ENCODE data around the gene REV3L. TPM values are rescaled to one million over a fixed set of nuclear protein-coding genes. Genes with fewer than 3 reads are reported as not detected.

REV3L gene
- total RNA-seq, 1 experiment from 2014 or later = 5.7 TPM

GRCh38 chr6:111357705-111358104 is 125.3 kb downstream of the REV3L start:
- TF ChIP-seq FOXJ3 (CRISPR knock-in tag; IDR thresholded peaks at IDR 0.05; ENCODE audit: borderline replicate concordance) (no peak), TCF7 (CRISPR knock-in tag; IDR thresholded peaks at IDR 0.05; ENCODE audit: low read depth) (no peak), ZNF263 (CRISPR knock-in tag; IDR thresholded peaks at IDR 0.05; ENCODE audit: low read depth) (no peak), PREB (CRISPR knock-in tag; IDR thresholded peaks at IDR 0.05; ENCODE audit: borderline replicate concordance) (no peak), ATF1 (CRISPR knock-in tag; IDR thresholded peaks at IDR 0.05) (no peak), ZNF423 (CRISPR knock-in tag; IDR thresholded peaks at IDR 0.05) (no peak), MAX (CRISPR knock-in tag; IDR thresholded peaks at IDR 0.05) (no peak), ETV6 (CRISPR knock-in tag; IDR thresholded peaks at IDR 0.05) (no peak), FOXK1 (CRISPR knock-in tag; IDR thresholded peaks at IDR 0.05) (no peak), TEAD1 (CRISPR knock-in tag; IDR thresholded peaks at IDR 0.05) (no peak)
- H3K4me1 Mint-ChIP-seq = peaks cover 3% of the 10 kb centered on the region; the same call in 1 of the 2 replicates
- H3K4me3 Mint-ChIP-seq = no peak overlapping the region
- CTCF ChIA-PET = no interaction called here
- H3K27me3 Mint-ChIP-seq (ENCODE audit: low read depth) = no peaks in the 10 kb centered on the region
- DNase-seq (ENCODE audit: low spot score) (no peak), ATAC-seq (no peak)
- no peak overlapping the region for H3K27ac Mint-ChIP-seq
- no peaks in the 10 kb centered on the region for H3K36me3 Mint-ChIP-seq
- no peaks in the 10 kb centered on the region for H3K9me3 Mint-ChIP-seq
- POLR2A ChIA-PET = no interaction called here

GRCh38 chr6:111356551-111356950 is 126.5 kb downstream of the REV3L start:
- Mint-ChIP-seq H3K27ac (no peak overlapping the region), H3K27me3 (ENCODE audit: low read depth) (no peaks in the 10 kb centered on the region), H3K4me1 (peaks cover 2% of the 10 kb centered on the region; the same call in 1 of the 2 replicates), H3K36me3 (no peaks in the 10 kb centered on the region), H3K4me3 (no peak overlapping the region), H3K9me3 (no peaks in the 10 kb centered on the region)
- POLR2A ChIA-PET = no interaction called here
- ATAC-seq = no peak
- DNase-seq (ENCODE audit: low spot score) = no peak
- CTCF ChIA-PET = interaction anchor here (1.5 kb wide), 1 partner anchor 98 kb away, joined by 3 read pairs; a partner anchor contains a TSS
- TF ChIP-seq ZNF423 (CRISPR knock-in tag; IDR thresholded peaks at IDR 0.05) (no peak), ESRRA (CRISPR knock-in tag; IDR thresholded peaks at IDR 0.05; ENCODE audit: borderline replicate concordance) (no peak), FOXJ3 (CRISPR knock-in tag; IDR thresholded peaks at IDR 0.05; ENCODE audit: borderline replicate concordance) (no peak), ZNF219 (CRISPR knock-in tag; IDR thresholded peaks at IDR 0.05; ENCODE audit: borderline replicate concordance) (no peak), SOX15 (CRISPR knock-in tag; IDR thresholded peaks at IDR 0.05) (no peak), CBFB (CRISPR knock-in tag; IDR thresholded peaks at IDR 0.05; ENCODE audit: low read depth) (no peak), ATF6 (CRISPR knock-in tag; IDR thresholded peaks at IDR 0.05) (no peak), ZNF532 (CRISPR knock-in tag; IDR thresholded peaks at IDR 0.05; ENCODE audit: borderline replicate concordance) (no peak), CREM (CRISPR knock-in tag; IDR thresholded peaks at IDR 0.05) (no peak), GRHL2 (CRISPR knock-in tag; IDR thresholded peaks at IDR 0.05; ENCODE audit: insufficient replicate concordance, severe bottlenecking) (no peak), GABPB1 (CRISPR knock-in tag; IDR thresholded peaks at IDR 0.05) (no peak), AFF4 (CRISPR knock-in tag; IDR thresholded peaks at IDR 0.05; ENCODE audit: borderline replicate concordance) (no peak), ZNF232 (CRISPR knock-in tag; IDR thresholded peaks at IDR 0.05) (no peak), USF1 (CRISPR knock-in tag; IDR thresholded peaks at IDR 0.05) (no peak)

All from WTC11 (cell line).